Mesothelial cell of epicardium (in vitro differentiated cells): ENCODE measurements around the gene RANBP2. TPM values are rescaled to one million over a fixed set of nuclear protein-coding genes. Genes with fewer than 3 reads are reported as not detected.
"Not testable (repeated sequence)": the region's sequence is repeated elsewhere in the genome, so short reads cannot be mapped to it uniquely, and the experiment has no call there.

Experiments used
- DNase-seq, 2 experiments: peaks; one replicate each; pipeline ENCODE4 v3.0.0; 2021; ENCODE audit warnings: low spot score in 2 of 2; ENCODE audit not compliant: unreplicated experiment in 2 of 2
- H3K27ac Mint-ChIP-seq: 2 replicates; pipeline ENCODE4 v1.8.0; 2021; ENCODE audit warnings: mixed read lengths
- H3K27me3 Mint-ChIP-seq: 2 replicates; pipeline ENCODE4 v1.8.0; 2021; ENCODE audit warnings: low read depth, mixed read lengths
- H3K36me3 Mint-ChIP-seq: 2 replicates; pipeline ENCODE4 v1.8.0; 2021; ENCODE audit warnings: mixed read lengths
- H3K4me1 Mint-ChIP-seq: 2 replicates; pipeline ENCODE4 v1.8.0; 2021; ENCODE audit warnings: mixed read lengths
- H3K4me3 Mint-ChIP-seq: 2 replicates; pipeline ENCODE4 v1.8.0; 2021; ENCODE audit warnings: mild to moderate bottlenecking, moderate library complexity, mixed read lengths
- H3K9me3 Mint-ChIP-seq: 2 replicates; pipeline ENCODE4 v1.8.0; 2021; ENCODE audit warnings: mixed read lengths
- CTCF ChIP-seq: fragments of 200-600 bp; sonication (generic); IDR thresholded peaks from one replicate; pipeline ENCODE4 v1.5.0; 2021; ENCODE audit warnings: antibody characterized with exemption; ENCODE audit not compliant: unreplicated experiment
- total RNA-seq: library from RNA; stranded (reverse); gene quantifications from 3 replicates; pipeline ENCODE4 v1.2.1, GENCODE V29; 2021

RANBP2 gene
- total RNA-seq, 1 donor from 2014 or later, result 63.2 TPM

GRCh38 chr2:108691447-108691846, 27.8 kb upstream of the RANBP2 start:
- no peaks in the 10 kb centered on the region for H3K27me3 Mint-ChIP-seq
- no peak for TF ChIP-seq CTCF
- DNase-seq, result no peak
- peaks cover 3% of the 10 kb centered on the region for H3K36me3 Mint-ChIP-seq
- no peaks in the 10 kb centered on the region for H3K4me1 Mint-ChIP-seq
- peaks cover 6% of the 10 kb centered on the region for H3K9me3 Mint-ChIP-seq
- no peak overlapping the region for H3K4me3 Mint-ChIP-seq
- no peak overlapping the region for H3K27ac Mint-ChIP-seq

GRCh38 chr2:108701208-108701607, 18.1 kb upstream of the RANBP2 start:
- no peak for TF ChIP-seq CTCF
- no peak for DNase-seq
- H3K27ac Mint-ChIP-seq, result no peak overlapping the region
- no peak overlapping the region for H3K4me3 Mint-ChIP-seq
- H3K4me1 Mint-ChIP-seq, result no peaks in the 10 kb centered on the region
- H3K36me3 Mint-ChIP-seq, result no peaks in the 10 kb centered on the region
- peaks cover 6% of the 10 kb centered on the region for H3K9me3 Mint-ChIP-seq
- H3K27me3 Mint-ChIP-seq, result no peaks in the 10 kb centered on the region

- no peak overlapping the region for H3K27ac Mint-ChIP-seq
- no peaks in the 10 kb centered on the region for H3K36me3 Mint-ChIP-seq
- TF ChIP-seq CTCF, result no peak
- no peaks in the 10 kb centered on the region for H3K4me1 Mint-ChIP-seq
- no peak overlapping the region for H3K4me3 Mint-ChIP-seq
- no peak for DNase-seq
- no peaks in the 10 kb centered on the region for H3K27me3 Mint-ChIP-seq
- H3K9me3 Mint-ChIP-seq, result peaks cover 3% of the 10 kb centered on the region
Observed at GRCh38 chr2:108701806-108702205, 17.5 kb upstream of the RANBP2 start.

GRCh38 chr2:108704871-108705270, 14.4 kb upstream of the RANBP2 start:
- H3K27me3 Mint-ChIP-seq, result peaks cover 2% of the 10 kb centered on the region
- DNase-seq, result no peak
- H3K4me1 Mint-ChIP-seq, result no peaks in the 10 kb centered on the region
- no peak for TF ChIP-seq CTCF
- H3K4me3 Mint-ChIP-seq, result no peak overlapping the region
- peaks cover 2% of the 10 kb centered on the region for H3K36me3 Mint-ChIP-seq
- peaks cover 15% of the 10 kb centered on the region for H3K9me3 Mint-ChIP-seq
- H3K27ac Mint-ChIP-seq, result no peak overlapping the region

GRCh38 chr2:108707300-108707699, 12.0 kb upstream of the RANBP2 start:
- H3K9me3 Mint-ChIP-seq, result peaks cover 19% of the 10 kb centered on the region
- peaks cover 5% of the 10 kb centered on the region for H3K27me3 Mint-ChIP-seq
- TF ChIP-seq CTCF, result no peak
- H3K4me1 Mint-ChIP-seq, result no peaks in the 10 kb centered on the region
- H3K4me3 Mint-ChIP-seq, result no peak overlapping the region
- no peak overlapping the region for H3K27ac Mint-ChIP-seq
- H3K36me3 Mint-ChIP-seq, result peaks cover 2% of the 10 kb centered on the region
- DNase-seq, result no peak

- not testable (repeated sequence) for H3K36me3 Mint-ChIP-seq, H3K27ac Mint-ChIP-seq, DNase-seq, H3K4me3 Mint-ChIP-seq, H3K27me3 Mint-ChIP-seq, H3K9me3 Mint-ChIP-seq
- H3K4me1 Mint-ChIP-seq, result peaks cover 14% of the 10 kb centered on the region
Observed at GRCh38 chr2:108716971-108717370, 2.3 kb upstream of the RANBP2 start.

GRCh38 chr2:108726048-108726447, 6.8 kb downstream of the RANBP2 start:
- H3K27me3 Mint-ChIP-seq, DNase-seq, H3K27ac Mint-ChIP-seq, H3K4me1 Mint-ChIP-seq, H3K4me3 Mint-ChIP-seq, H3K36me3 Mint-ChIP-seq, H3K9me3 Mint-ChIP-seq: not testable (repeated sequence)

GRCh38 chr2:108734656-108735055, 15.4 kb downstream of the RANBP2 start:
- H3K4me1 Mint-ChIP-seq, H3K4me3 Mint-ChIP-seq, H3K27me3 Mint-ChIP-seq, DNase-seq, H3K9me3 Mint-ChIP-seq, H3K27ac Mint-ChIP-seq: not testable (repeated sequence)
- H3K36me3 Mint-ChIP-seq, result peaks cover 20% of the 10 kb centered on the region

- H3K4me1 Mint-ChIP-seq, H3K9me3 Mint-ChIP-seq, DNase-seq, H3K27me3 Mint-ChIP-seq, H3K27ac Mint-ChIP-seq, H3K4me3 Mint-ChIP-seq: not testable (repeated sequence)
- H3K36me3 Mint-ChIP-seq, result peaks cover 23% of the 10 kb centered on the region
Observed at GRCh38 chr2:108757973-108758372, 38.7 kb downstream of the RANBP2 start.

GRCh38 chr2:108762618-108763017, 43.3 kb downstream of the RANBP2 start:
- not testable (repeated sequence) for H3K9me3 Mint-ChIP-seq, H3K4me1 Mint-ChIP-seq, H3K27ac Mint-ChIP-seq, H3K27me3 Mint-ChIP-seq, DNase-seq, H3K4me3 Mint-ChIP-seq
- peaks cover 42% of the 10 kb centered on the region for H3K36me3 Mint-ChIP-seq
